BJ (cell line): ENCODE data around the gene WDR70. TPM values are rescaled to one million over a fixed set of nuclear protein-coding genes. Genes with fewer than 3 reads are reported as not detected.

Experiments used
- CTCF ChIA-PET: fragments of 350-600 bp; formaldehyde crosslinking; extraction: SDS; loops from one replicate; lab custom pipeline; 2021; ENCODE audit warnings: antibody characterized with exemption, inconsistent platforms; lab: Yijun Ruan, JAX
- POLR2A ChIA-PET: fragments of 300-600 bp; sonication (Branson Sonifier 250); formaldehyde crosslinking; extraction: SDS; loops from one replicate; lab custom pipeline; 2021; ENCODE audit warnings: antibody characterized with exemption; lab: Charles Lee
- DNase-seq: peaks from one replicate; pipeline ENCODE4 v3.0.0-alpha.2; 2011; ENCODE audit warnings: low read depth
- H3K27me3 ChIP-seq: 2 replicates; pipeline ENCODE4 v1.6.0; 2011; ENCODE audit warnings: low read length; ENCODE audit not compliant: control insufficient read depth, insufficient read depth
- H3K36me3 ChIP-seq: 2 replicates; pipeline ENCODE4 v1.5.1; 2011; ENCODE audit warnings: low read length; ENCODE audit not compliant: control insufficient read depth, insufficient read depth
- H3K4me3 ChIP-seq: 2 replicates; pipeline ENCODE4 v1.5.1; 2011; ENCODE audit warnings: low read depth, mild to moderate bottlenecking, control low read depth, low read length
- polyA plus RNA-seq: library from polyadenylated mRNA; depleted of rRNA; stranded (reverse); fragments of >200 nt; gene quantifications from 2 replicates; pipeline ENCODE4 v1.2.3, GENCODE V29; 2011
- TF ChIP-seq, protein P1 (sequence below): IDR thresholded peaks from 2 replicates; pipeline ENCODE4 v1.5.1; 2011; ENCODE audit warnings: low read depth, mild to moderate bottlenecking, control low read depth, inconsistent platforms, low read length, moderate library complexity; ENCODE audit not compliant: insufficient read depth

Gene WDR70
- polyA plus RNA-seq, 1 experiment: 14.0 TPM

DNA sequence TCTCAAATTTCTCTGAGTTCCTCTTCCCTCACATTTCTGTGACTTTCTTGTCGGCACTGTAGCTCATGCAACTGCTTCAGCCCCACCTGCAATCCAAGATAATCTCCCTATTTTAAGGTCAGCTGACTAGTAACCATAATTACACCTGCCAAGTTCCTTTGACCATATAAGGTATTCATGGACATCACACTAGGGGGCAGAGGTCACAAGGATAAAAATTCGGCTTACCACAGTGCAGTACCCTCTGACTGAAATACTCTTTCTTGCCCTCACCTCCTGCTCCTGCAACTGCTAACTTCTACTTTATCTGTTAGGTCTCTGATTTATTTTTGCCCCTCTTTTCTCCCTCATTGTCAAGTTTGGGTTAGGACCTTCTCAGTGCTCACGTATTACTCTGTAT, 316.5 kb downstream of the WDR70 start:
- DNase-seq: no peak
- H3K27me3 ChIP-seq: no peaks in the 10 kb centered on the region
- CTCF ChIA-PET: no interaction called here
- no peak overlapping the region for H3K4me3 ChIP-seq
- H3K36me3 ChIP-seq: no peaks in the 10 kb centered on the region
- POLR2A ChIA-PET: interaction anchor here (0.5 kb wide), 1 partner anchor 240 kb away, joined by 5 read pairs; no protein-coding TSS in a partner anchor
- TF ChIP-seq, protein P1, sequence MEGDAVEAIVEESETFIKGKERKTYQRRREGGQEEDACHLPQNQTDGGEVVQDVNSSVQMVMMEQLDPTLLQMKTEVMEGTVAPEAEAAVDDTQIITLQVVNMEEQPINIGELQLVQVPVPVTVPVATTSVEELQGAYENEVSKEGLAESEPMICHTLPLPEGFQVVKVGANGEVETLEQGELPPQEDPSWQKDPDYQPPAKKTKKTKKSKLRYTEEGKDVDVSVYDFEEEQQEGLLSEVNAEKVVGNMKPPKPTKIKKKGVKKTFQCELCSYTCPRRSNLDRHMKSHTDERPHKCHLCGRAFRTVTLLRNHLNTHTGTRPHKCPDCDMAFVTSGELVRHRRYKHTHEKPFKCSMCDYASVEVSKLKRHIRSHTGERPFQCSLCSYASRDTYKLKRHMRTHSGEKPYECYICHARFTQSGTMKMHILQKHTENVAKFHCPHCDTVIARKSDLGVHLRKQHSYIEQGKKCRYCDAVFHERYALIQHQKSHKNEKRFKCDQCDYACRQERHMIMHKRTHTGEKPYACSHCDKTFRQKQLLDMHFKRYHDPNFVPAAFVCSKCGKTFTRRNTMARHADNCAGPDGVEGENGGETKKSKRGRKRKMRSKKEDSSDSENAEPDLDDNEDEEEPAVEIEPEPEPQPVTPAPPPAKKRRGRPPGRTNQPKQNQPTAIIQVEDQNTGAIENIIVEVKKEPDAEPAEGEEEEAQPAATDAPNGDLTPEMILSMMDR: no peak

DNA sequence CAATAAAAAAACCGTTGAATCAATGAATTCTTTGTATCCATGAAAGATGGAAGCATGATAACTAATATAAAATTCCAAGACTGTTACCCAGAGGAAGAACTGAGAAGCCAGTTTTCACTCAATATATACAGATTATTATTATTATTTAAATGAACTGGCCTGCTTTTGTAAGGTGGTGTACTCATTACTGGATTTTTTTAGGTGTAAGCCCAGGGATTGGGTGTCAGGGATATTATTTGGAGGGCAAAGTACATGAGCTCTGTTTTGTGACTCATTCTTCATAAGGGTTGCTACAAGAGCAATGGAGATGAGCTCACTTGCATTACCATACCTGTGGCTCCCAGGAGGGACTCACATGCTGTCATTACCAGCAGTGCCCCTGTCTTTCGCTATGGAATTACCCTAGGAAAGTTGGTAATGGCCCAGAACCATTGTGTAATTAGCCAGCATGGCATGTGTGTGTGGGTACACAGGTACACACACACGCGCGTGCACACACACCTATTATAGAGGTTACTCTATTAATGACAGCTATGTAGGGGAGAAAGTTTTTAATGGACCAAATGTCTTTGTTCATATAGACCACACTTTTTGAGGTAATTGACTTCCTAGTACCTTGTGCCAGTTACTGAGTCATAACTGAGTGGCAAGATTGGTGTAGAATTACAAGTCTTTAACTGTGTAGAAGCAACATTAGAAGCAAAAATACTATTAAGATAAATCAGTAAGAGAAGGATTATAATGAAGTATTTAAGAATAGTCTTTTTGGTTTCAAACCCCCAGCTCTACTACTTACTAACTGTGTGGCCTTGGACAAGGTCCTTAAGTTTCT, 317.3 kb downstream of the WDR70 start:
- Histone ChIP-seq H3K36me3 (no peaks in the 10 kb centered on the region), H3K4me3 (no peak overlapping the region), H3K27me3 (no peaks in the 10 kb centered on the region)
- no peak for DNase-seq
- CTCF ChIA-PET: no interaction called here
- POLR2A ChIA-PET: interaction anchor here (0.5 kb wide), 1 partner anchor 241 kb away, joined by 5 read pairs; no protein-coding TSS in a partner anchor
- TF ChIP-seq, protein P1: no peak

DNA sequence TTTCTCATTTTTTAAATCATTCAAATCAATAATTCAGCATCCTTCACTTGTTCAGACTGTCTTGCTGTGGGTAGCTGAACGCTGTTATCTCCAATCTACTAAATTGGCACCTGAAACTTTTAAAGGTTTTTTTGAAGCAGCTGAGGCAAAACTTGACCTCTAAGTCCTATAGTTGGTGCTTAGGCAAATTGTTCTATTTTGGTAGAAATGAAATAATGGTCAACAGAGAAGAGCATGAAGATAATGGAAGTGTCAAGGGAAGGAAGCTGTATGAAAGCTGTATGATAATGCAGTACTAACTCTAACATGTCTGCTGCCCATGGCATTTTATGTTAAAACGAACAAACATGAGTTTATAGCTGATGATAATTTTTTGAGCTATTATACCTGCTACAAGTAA, 322.8 kb downstream of the WDR70 start:
- TF ChIP-seq, protein P1: no peak
- ChIA-PET CTCF (no interaction called here), POLR2A (no interaction called here)
- H3K27me3 ChIP-seq: no peaks in the 10 kb centered on the region
- DNase-seq: no peak
- H3K4me3 ChIP-seq: no peak overlapping the region
- H3K36me3 ChIP-seq: no peaks in the 10 kb centered on the region

DNA sequence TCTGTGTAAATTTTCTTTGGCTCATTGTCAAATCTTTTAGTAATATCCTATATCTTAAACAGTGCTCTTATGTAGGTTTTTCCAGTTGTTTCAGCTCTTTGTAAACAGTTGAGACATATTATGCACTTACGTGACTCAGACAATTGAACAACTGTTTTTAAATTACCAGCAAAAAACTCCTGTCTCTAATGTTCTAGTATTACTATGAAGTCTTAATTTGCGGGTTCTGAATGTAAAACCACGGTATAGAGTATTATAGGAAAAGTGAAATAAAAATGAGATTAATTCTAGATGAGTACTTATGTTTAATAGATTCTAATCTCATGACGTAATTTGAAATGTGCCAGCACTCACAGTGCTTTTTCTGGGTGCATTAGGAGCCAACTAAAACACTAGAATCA, 324.7 kb downstream of the WDR70 start:
- no peak for DNase-seq
- TF ChIP-seq, protein P1: no peak
- no peak overlapping the region for H3K4me3 ChIP-seq
- no peaks in the 10 kb centered on the region for H3K36me3 ChIP-seq
- no peaks in the 10 kb centered on the region for H3K27me3 ChIP-seq
- ChIA-PET CTCF (interaction anchor here (1.0 kb wide), 1 partner anchor 13 kb away, joined by 3 read pairs; no protein-coding TSS in a partner anchor), POLR2A (no interaction called here)

DNA sequence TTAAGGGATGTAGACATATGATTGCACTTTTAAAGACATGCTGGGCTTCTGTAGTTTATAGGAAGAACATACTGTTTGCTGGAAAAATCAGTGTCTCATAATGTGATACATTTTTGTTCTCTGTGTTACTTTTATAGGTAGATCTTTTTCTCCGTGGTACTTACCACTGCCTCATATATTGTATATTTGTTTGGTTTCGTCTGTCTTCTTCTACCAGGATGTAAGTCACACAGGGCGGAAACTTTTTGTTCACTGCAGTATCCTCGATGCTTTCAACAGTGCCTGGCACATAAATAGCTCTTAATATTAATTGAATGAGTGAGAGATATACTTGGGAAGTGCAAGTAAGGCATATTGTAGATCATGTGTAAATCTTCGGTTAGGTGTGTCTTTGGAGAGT, 325.3 kb downstream of the WDR70 start:
- Histone ChIP-seq H3K27me3 (no peaks in the 10 kb centered on the region), H3K4me3 (no peak overlapping the region), H3K36me3 (no peaks in the 10 kb centered on the region)
- ChIA-PET CTCF (interaction anchor here (0.6 to 1.0 kb wide), 2 partner anchors 13 to 457 kb away, joined by 3 to 4 read pairs; no protein-coding TSS in a partner anchor), POLR2A (interaction anchor here (0.5 kb wide), 1 partner anchor 12 kb away, joined by 4 read pairs; no protein-coding TSS in a partner anchor)
- TF ChIP-seq, protein P1: no peak
- DNase-seq: no peak
